ENCODE data around the gene GALNT18.

The GALNT18 gene

GRCh38 chr11:11236498-11237059 is 385.2 kb downstream of the GALNT18 start:
- ChIA-PET CTCF (interaction anchor here (4.1 kb wide), 1 partner anchor 8 kb away, joined by 18 read pairs; no protein-coding TSS in a partner anchor), POLR2A (interaction anchor here (0.7 kb wide), 1 partner anchor 379 kb away, joined by 3 read pairs; the partner anchor contains the start of gene ZBED5)
- no peak for TF ChIP-seq CTCF (IDR thresholded peaks at IDR 0.05; ENCODE audit: control extremely low read depth, extremely low read depth, low read depth, missing control alignments)
- no peak for DNase-seq (ENCODE audit: extremely low spot score)

GRCh38 chr11:11231763-11232162 is 390.0 kb downstream of the GALNT18 start:
- TF ChIP-seq CTCF (IDR thresholded peaks at IDR 0.05; ENCODE audit: control extremely low read depth, extremely low read depth, low read depth, missing control alignments) = no peak
- no peak for DNase-seq (ENCODE audit: extremely low spot score)
- POLR2A ChIA-PET = no interaction called here
- CTCF ChIA-PET = interaction anchor here (1.0 to 1.8 kb wide), 6 partner anchors 13 to 1005 kb away, joined by 3 to 6 read pairs (median 3); no protein-coding TSS in a partner anchor

- no peak for TF ChIP-seq CTCF (IDR thresholded peaks at IDR 0.05; ENCODE audit: control extremely low read depth, extremely low read depth, low read depth, missing control alignments)
- ChIA-PET CTCF (interaction anchor here (0.8 to 1.8 kb wide), 7 partner anchors 12 to 1006 kb away, joined by 3 to 6 read pairs (median 3); no protein-coding TSS in a partner anchor), POLR2A (no interaction called here)
- peak; percentile 37 for DNase-seq (ENCODE audit: extremely low spot score)
Observed at GRCh38 chr11:11230802-11231562, 390.8 kb downstream of the GALNT18 start.

- no peak for TF ChIP-seq CTCF (IDR thresholded peaks at IDR 0.05; ENCODE audit: control extremely low read depth, extremely low read depth, low read depth, missing control alignments)
- ChIA-PET CTCF (interaction anchor here (1.0 to 1.4 kb wide), 2 partner anchors 11 to 202 kb away, joined by 3 to 6 read pairs; no protein-coding TSS in a partner anchor), POLR2A (no interaction called here)
- DNase-seq (ENCODE audit: extremely low spot score) = no peak
Observed at GRCh38 chr11:11230087-11230486, 391.7 kb downstream of the GALNT18 start.

- TF ChIP-seq CTCF (IDR thresholded peaks at IDR 0.05; ENCODE audit: control extremely low read depth, extremely low read depth, low read depth, missing control alignments) = no peak
- ChIA-PET CTCF (interaction anchor here (1.4 kb wide), 1 partner anchor 202 kb away, joined by 3 read pairs; no protein-coding TSS in a partner anchor), POLR2A (no interaction called here)
- DNase-seq (ENCODE audit: extremely low spot score) = no peak
Observed at GRCh38 chr11:11229647-11230046, 392.2 kb downstream of the GALNT18 start.

GRCh38 chr11:11227296-11228085 is 394.3 kb downstream of the GALNT18 start:
- ChIA-PET CTCF (interaction anchor here (0.6 to 1.7 kb wide), 3 partner anchors 21 to 199 kb away, joined by 3 to 4 read pairs (median 3); no protein-coding TSS in a partner anchor), POLR2A (no interaction called here)
- DNase-seq (ENCODE audit: extremely low spot score) = no peak
- no peak for TF ChIP-seq CTCF (IDR thresholded peaks at IDR 0.05; ENCODE audit: control extremely low read depth, extremely low read depth, low read depth, missing control alignments)
